ENCODE data around the gene FBN1. TPM values are rescaled to one million over a fixed set of nuclear protein-coding genes. Genes with fewer than 3 reads are reported as not detected.

The FBN1 gene
- total RNA-seq, 4 donors from 2014 or later, result 3.9 to 87.0 (median 23.4) TPM

GRCh38 chr15:48427479-48427878 is 218.0 kb downstream of the FBN1 start:
- H3K27me3 ChIP-seq, result no peaks in the 10 kb centered on the region
- DNase-seq, result no peak
- H3K4me3 ChIP-seq, result no peak overlapping the region
- H3K4me1 ChIP-seq, result peaks cover 0 to 12% (median 9%) of the 10 kb centered on the region in 3 donors
- peaks cover 0 to 52% (median 1%) of the 10 kb centered on the region in 3 donors for H3K36me3 ChIP-seq
- intact Hi-C loops (cut with DNase I), result no loop called here
- 67 to 85% methylated on average over 5 of the region's 6 CpGs for WGBS, 2 donors
- H3K9me3 ChIP-seq, result no peaks in the 10 kb centered on the region
- peak overlapping the region in 1 of 4 donors; percentile 33 for H3K27ac ChIP-seq
- TF ChIP-seq POLR2A (IDR thresholded peaks at IDR 0.05), result no peak
- TF ChIP-seq CTCF (IDR thresholded peaks at IDR 0.05), result no peak

- no peak overlapping the region for H3K4me3 ChIP-seq
- no peak overlapping the region for H3K27ac ChIP-seq
- no peak for DNase-seq
- H3K27me3 ChIP-seq, result no peaks in the 10 kb centered on the region
- TF ChIP-seq POLR2A (IDR thresholded peaks at IDR 0.05) (no peak), CTCF (IDR thresholded peaks at IDR 0.05) (no peak)
- peaks cover 0 to 12% (median 9%) of the 10 kb centered on the region in 3 donors for H3K4me1 ChIP-seq
- H3K9me3 ChIP-seq, result no peaks in the 10 kb centered on the region
- H3K36me3 ChIP-seq, result peaks cover 0 to 47% (median 0%) of the 10 kb centered on the region in 3 donors
- intact Hi-C loops (cut with DNase I), result no loop called here
- WGBS, 2 donors, result 80 to 84% methylated on average over 2 of the region's 2 CpGs
Observed at GRCh38 chr15:48426941-48427340, 218.6 kb downstream of the FBN1 start.

- Histone ChIP-seq H3K27me3 (no peaks in the 10 kb centered on the region), H3K4me1 (peaks cover 0 to 12% (median 9%) of the 10 kb centered on the region in 3 donors), H3K36me3 (peaks cover 0 to 50% (median 0%) of the 10 kb centered on the region in 3 donors), H3K27ac (no peak overlapping the region), H3K9me3 (no peaks in the 10 kb centered on the region), H3K4me3 (no peak overlapping the region)
- DNase-seq, result no peak
- intact Hi-C loops (cut with DNase I), result no loop called here
- TF ChIP-seq CTCF (IDR thresholded peaks at IDR 0.05) (no peak), POLR2A (IDR thresholded peaks at IDR 0.05) (no peak)
Observed at GRCh38 chr15:48426044-48426443, 219.5 kb downstream of the FBN1 start.

- WGBS, 2 donors, result 67 to 100% methylated on average over 1 to 2 of the region's 2 CpGs
- TF ChIP-seq POLR2A (IDR thresholded peaks at IDR 0.05), result no peak
- TF ChIP-seq CTCF (IDR thresholded peaks at IDR 0.05), result no peak
- peaks cover 0 to 50% (median 0%) of the 10 kb centered on the region in 3 donors for H3K36me3 ChIP-seq
Observed at GRCh38 chr15:48425051-48425450, 220.5 kb downstream of the FBN1 start.

GRCh38 chr15:48423896-48424475 is 221.5 kb downstream of the FBN1 start:
- no peak for DNase-seq
- H3K27ac ChIP-seq, result no peak overlapping the region
- no peaks in the 10 kb centered on the region for H3K9me3 ChIP-seq
- WGBS, 2 donors, result 45 to 53% methylated on average over 2 of the region's 2 CpGs
- H3K27me3 ChIP-seq, result no peaks in the 10 kb centered on the region
- peaks cover 0 to 12% (median 9%) of the 10 kb centered on the region in 3 donors for H3K4me1 ChIP-seq
- H3K4me3 ChIP-seq, result no peak overlapping the region
- TF ChIP-seq POLR2A (IDR thresholded peaks at IDR 0.05) (no peak), CTCF (IDR thresholded peaks at IDR 0.05) (no peak)
- intact Hi-C loops (cut with DNase I), result no loop called here
- H3K36me3 ChIP-seq, result peaks cover 0 to 49% (median 0%) of the 10 kb centered on the region in 3 donors

More at GRCh38 chr15:48425051-48425450, 220.5 kb downstream of the FBN1 start:
- intact Hi-C loops (cut with DNase I), result no loop called here
- no peak overlapping the region for H3K27ac ChIP-seq
- H3K4me3 ChIP-seq, result no peak overlapping the region
- H3K27me3 ChIP-seq, result no peaks in the 10 kb centered on the region
- no peaks in the 10 kb centered on the region for H3K9me3 ChIP-seq
- no peak for DNase-seq
- H3K4me1 ChIP-seq, result peaks cover 0 to 12% (median 9%) of the 10 kb centered on the region in 3 donors

Data from esophagus squamous epithelium (tissue), 5 donors.